ENCODE data around the gene FARSA. TPM values are rescaled to one million over a fixed set of nuclear protein-coding genes. Genes with fewer than 3 reads are reported as not detected.
A peak's percentile ranks its signal among the peaks of the same experiment; 100 is the strongest.

Gene FARSA
- total and polyA plus RNA-seq, 2 experiments from 2014 or later: 33.5 to 79.9 TPM

DNA sequence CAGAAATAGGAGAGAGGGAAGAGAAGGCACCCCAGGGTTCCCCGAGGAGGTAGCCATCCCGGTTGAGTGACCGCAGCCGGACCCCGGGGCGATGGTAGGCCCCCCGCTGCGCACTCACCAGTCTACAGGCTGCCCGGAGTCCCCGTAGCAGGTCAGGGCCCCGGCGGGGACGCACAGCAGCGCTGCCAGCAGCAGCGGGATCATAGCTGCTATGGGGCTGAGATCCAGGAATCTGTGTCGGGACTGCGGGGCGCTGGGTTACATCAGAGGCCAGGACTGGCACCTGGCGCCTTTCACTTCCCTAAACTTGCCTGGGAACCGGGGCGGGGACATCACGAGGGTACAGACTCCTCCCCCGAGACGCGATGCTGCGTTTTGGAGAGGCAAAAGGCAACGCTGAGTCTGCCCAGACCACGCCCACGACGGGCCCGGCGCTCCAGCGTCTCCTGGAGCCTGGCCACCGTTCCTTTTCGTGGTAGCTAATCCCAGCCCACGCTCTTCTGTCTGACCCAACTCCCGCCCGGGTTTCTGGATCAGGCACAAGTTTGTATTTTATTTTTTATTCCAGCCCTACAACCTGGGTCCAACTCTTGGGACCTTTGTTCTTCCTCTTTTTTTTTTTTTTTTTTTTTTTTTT is 52.2 kb downstream of the FARSA start, which contains the start of gene DNASE2:
Gene DNASE2 (minus strand): TSS at position 278 of the 637 bp plus-strand sequence. CDS start 74 bp downstream, at position 204.
- H4K20me1 ChIP-seq (ENCODE audit: insufficient read depth): no peaks in the 10 kb centered on the region
- no peaks in the 10 kb centered on the region for H3K4me1 ChIP-seq (ENCODE audit: insufficient read depth)
- TF ChIP-seq EZH2phosphoT487 (IDR thresholded peaks at IDR 0.05; ENCODE audit: insufficient read depth, low read depth) (no peak), EZH2 (IDR thresholded peaks at IDR 0.05; ENCODE audit: insufficient read depth, poor library complexity, severe bottlenecking) (no peak)
- peak within 1 kb of the TSS; percentile 82 for H3K4me3 ChIP-seq
- no peaks in the 10 kb centered on the region for H3K36me3 ChIP-seq (ENCODE audit: low read depth)
- no peaks in the 10 kb centered on the region; the same call in 1 of the 2 replicates for H3K27me3 ChIP-seq (replicated peaks; ENCODE audit: insufficient read depth)
- H2AFZ ChIP-seq: peak within 1 kb of the TSS; percentile 90
- H3F3A ChIP-seq (ENCODE audit: insufficient read depth): no peaks in the 10 kb centered on the region
- peak within 1 kb of the TSS; percentile 92 for H3K4me2 ChIP-seq (ENCODE audit: unreplicated experiment)
- peak within 1 kb of the TSS; percentile 88 for H3K9ac ChIP-seq
- H3K9me3 ChIP-seq (ENCODE audit: low read depth): no peaks in the 10 kb centered on the region
- DNase-seq: peak; percentile 99
- H3K27ac ChIP-seq: peak within 1 kb of the TSS; percentile 54
- H3K9me2 ChIP-seq (ENCODE audit: insufficient read depth): no peaks in the 10 kb centered on the region
- no peaks in the 10 kb centered on the region for H3K79me2 ChIP-seq (ENCODE audit: insufficient read depth)
- in situ Hi-C loops (cut with MboI): no loop called here
- WGBS, 2 experiments (ENCODE audit: low coverage in 1 of 2, low lambda C conversion rate in 2 of 2, missing lambda C conversion rate in 2 of 2): 0 to 1% methylated on average over 38 of the region's 38 CpGs

DNA sequence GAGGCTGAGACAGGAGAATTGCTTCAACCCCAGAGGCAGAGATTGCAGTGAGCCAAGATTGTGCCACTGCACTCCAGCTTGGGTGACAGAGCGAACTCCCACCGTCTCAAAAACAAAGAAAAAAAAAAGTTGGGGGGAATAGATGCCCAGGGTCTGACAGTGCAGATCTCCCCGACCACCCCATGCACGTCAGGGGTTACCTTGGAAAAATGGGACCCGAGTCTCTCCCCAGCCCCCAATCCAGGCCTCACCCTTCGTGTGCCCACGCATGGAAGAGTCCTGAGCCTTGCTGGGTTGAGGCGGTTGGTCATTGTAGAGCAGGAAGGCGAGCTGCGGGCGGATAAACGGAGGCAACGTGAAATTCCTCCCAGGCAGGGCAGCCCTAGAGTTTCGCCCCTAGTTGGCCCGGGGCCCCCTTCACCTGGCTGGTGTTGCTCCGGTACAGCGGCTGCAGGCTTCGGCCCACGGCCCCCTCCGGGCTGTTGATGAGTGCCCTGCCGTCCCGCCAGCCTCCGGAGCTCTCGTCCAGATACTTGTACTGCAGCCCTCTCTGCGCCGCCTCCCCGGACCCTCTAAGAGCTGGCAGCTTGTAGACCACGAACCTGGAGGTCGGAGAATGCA is 52.9 kb downstream of the FARSA start:
- Histone ChIP-seq H3K27ac (peak overlapping the region; percentile 54), H3F3A (ENCODE audit: insufficient read depth) (no peaks in the 10 kb centered on the region), H2AFZ (peak overlapping the region; percentile 90), H3K9ac (peak overlapping the region; percentile 88), H4K20me1 (ENCODE audit: insufficient read depth) (no peaks in the 10 kb centered on the region), H3K4me3 (peak overlapping the region; percentile 82), H3K9me3 (ENCODE audit: low read depth) (no peaks in the 10 kb centered on the region), H3K4me1 (ENCODE audit: insufficient read depth) (no peaks in the 10 kb centered on the region), H3K36me3 (ENCODE audit: low read depth) (no peaks in the 10 kb centered on the region), H3K27me3 (replicated peaks; ENCODE audit: insufficient read depth) (no peaks in the 10 kb centered on the region), H3K4me2 (ENCODE audit: unreplicated experiment) (peak overlapping the region; percentile 92), H3K9me2 (ENCODE audit: insufficient read depth) (no peaks in the 10 kb centered on the region), H3K79me2 (ENCODE audit: insufficient read depth) (no peaks in the 10 kb centered on the region)
- peak; percentile 54 for DNase-seq
- TF ChIP-seq EZH2 (IDR thresholded peaks at IDR 0.05; ENCODE audit: insufficient read depth, poor library complexity, severe bottlenecking): no peak
- no peak for TF ChIP-seq EZH2phosphoT487 (IDR thresholded peaks at IDR 0.05; ENCODE audit: insufficient read depth, low read depth)
- 11% methylated on average over 28 to 29 of the region's 29 CpGs for WGBS, 2 experiments (ENCODE audit: low coverage in 1 of 2, low lambda C conversion rate in 2 of 2, missing lambda C conversion rate in 2 of 2)
- in situ Hi-C loops (cut with MboI): no loop called here

DNA sequence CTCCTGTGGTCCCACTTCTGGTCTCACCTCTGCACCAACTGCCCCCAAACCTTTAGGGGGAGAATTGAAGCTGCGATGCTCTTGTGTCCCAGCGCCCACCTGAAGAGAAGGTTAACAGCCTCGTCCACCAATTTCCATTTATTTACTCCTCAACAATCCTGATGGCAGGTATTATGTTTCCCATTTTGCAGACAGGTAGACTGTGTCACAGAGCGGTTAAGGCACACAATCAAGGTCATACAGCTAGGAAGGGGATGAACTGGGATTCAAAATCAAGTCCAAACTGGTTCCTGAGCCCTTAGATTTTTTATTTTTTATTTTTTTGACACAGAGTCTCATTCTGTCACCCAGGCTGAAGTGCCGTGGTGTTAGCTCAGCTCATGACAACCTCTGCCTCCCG is 58.4 kb downstream of the FARSA start:
- no peak for DNase-seq

DNA sequence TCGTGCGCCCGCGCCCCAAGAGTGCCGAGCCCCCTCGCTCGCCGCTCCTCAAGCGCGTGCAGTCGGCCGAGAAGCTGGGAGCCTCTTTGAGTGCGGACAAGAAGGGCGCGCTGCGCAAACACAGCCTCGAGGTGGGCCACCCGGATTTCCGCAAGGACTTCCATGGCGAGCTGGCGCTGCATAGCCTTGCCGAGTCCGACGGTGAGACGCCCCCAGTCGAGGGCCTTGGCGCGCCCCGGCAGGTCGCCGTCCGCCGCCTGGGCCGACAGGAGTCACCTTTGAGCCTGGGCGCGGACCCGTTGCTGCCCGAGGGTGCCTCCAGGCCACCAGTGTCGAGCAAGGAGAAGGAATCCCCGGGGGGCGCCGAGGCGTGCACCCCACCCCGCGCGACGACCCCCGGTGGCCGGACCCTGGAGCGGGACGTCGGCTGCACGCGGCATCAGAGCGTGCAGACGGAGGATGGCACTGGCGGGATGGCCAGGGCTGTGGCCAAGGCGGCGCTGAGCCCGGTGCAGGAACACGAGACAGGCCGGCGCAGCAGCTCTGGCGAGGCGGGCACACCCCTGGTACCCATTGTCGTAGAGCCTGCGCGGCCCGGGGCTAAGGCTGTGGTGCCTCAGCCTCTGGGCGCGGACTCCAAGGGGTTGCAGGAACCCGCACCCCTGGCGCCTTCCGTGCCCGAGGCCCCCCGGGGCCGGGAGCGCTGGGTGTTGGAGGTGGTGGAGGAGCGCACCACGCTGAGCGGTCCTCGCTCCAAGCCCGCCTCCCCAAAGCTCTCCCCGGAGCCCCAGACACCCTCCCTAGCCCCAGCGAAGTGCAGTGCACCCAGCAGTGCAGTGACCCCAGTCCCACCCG is 59.4 kb downstream of the FARSA start:
- no peak for DNase-seq
- Histone ChIP-seq H3K79me2 (ENCODE audit: insufficient read depth) (no peaks in the 10 kb centered on the region), H3K4me2 (ENCODE audit: unreplicated experiment) (no peak overlapping the region), H3K9me3 (ENCODE audit: low read depth) (no peaks in the 10 kb centered on the region), H3K9ac (no peak overlapping the region), H3K4me1 (ENCODE audit: insufficient read depth) (no peaks in the 10 kb centered on the region), H3K4me3 (no peak overlapping the region), H3K36me3 (ENCODE audit: low read depth) (no peaks in the 10 kb centered on the region), H3K9me2 (ENCODE audit: insufficient read depth) (no peaks in the 10 kb centered on the region), H3K27me3 (replicated peaks; ENCODE audit: insufficient read depth) (no peaks in the 10 kb centered on the region), H2AFZ (no peak overlapping the region), H4K20me1 (ENCODE audit: insufficient read depth) (no peaks in the 10 kb centered on the region), H3F3A (ENCODE audit: insufficient read depth) (no peaks in the 10 kb centered on the region), H3K27ac (no peak overlapping the region)
- 95 to 96% methylated on average over 53 to 64 of the region's 86 CpGs for WGBS, 2 experiments (ENCODE audit: low coverage in 1 of 2, low lambda C conversion rate in 2 of 2, missing lambda C conversion rate in 2 of 2)
- TF ChIP-seq EZH2 (IDR thresholded peaks at IDR 0.05; ENCODE audit: insufficient read depth, poor library complexity, severe bottlenecking): no peak
- TF ChIP-seq EZH2phosphoT487 (IDR thresholded peaks at IDR 0.05; ENCODE audit: insufficient read depth, low read depth): no peak
- in situ Hi-C loops (cut with MboI): no loop called here

More for the DNA sequence above, 58.4 kb downstream of the FARSA start:
- Histone ChIP-seq H3K9me2 (ENCODE audit: insufficient read depth) (no peaks in the 10 kb centered on the region), H3K9ac (no peak overlapping the region), H4K20me1 (ENCODE audit: insufficient read depth) (no peaks in the 10 kb centered on the region), H3K4me3 (no peak overlapping the region), H3K27me3 (replicated peaks; ENCODE audit: insufficient read depth) (no peaks in the 10 kb centered on the region), H3F3A (ENCODE audit: insufficient read depth) (no peaks in the 10 kb centered on the region), H3K4me1 (ENCODE audit: insufficient read depth) (no peaks in the 10 kb centered on the region), H3K9me3 (ENCODE audit: low read depth) (no peaks in the 10 kb centered on the region), H3K79me2 (ENCODE audit: insufficient read depth) (no peaks in the 10 kb centered on the region), H3K27ac (no peak overlapping the region), H2AFZ (no peak overlapping the region), H3K36me3 (ENCODE audit: low read depth) (no peaks in the 10 kb centered on the region), H3K4me2 (ENCODE audit: unreplicated experiment) (no peak overlapping the region)
- TF ChIP-seq EZH2phosphoT487 (IDR thresholded peaks at IDR 0.05; ENCODE audit: insufficient read depth, low read depth) (no peak), EZH2 (IDR thresholded peaks at IDR 0.05; ENCODE audit: insufficient read depth, poor library complexity, severe bottlenecking) (no peak)
- in situ Hi-C loops (cut with MboI): no loop called here
- WGBS, 2 experiments (ENCODE audit: low coverage in 1 of 2, low lambda C conversion rate in 2 of 2, missing lambda C conversion rate in 2 of 2): 84 to 89% methylated on average over 6 of the region's 6 CpGs

Measured in GM23248 (cell line).